Measurements from ENCODE around the gene FGR.

The FGR gene

GRCh38 chr1:27659497-27660299 is 24.7 kb upstream of the FGR start:
- peak; percentile 94 to 96 (median 94) for DNase-seq

- DNase-seq, result peak; percentile 73 to 79 (median 77)
These were observed 24.0 kb upstream of the FGR start for GRCh38 chr1:27658951-27659496.

- DNase-seq, result peak; percentile 94 to 96 (median 94)
These were observed 21.3 kb upstream of the FGR start for GRCh38 chr1:27656157-27656893.

- peak in 2 of 3 donors; percentile 40 to 54 for DNase-seq
These were observed 20.4 kb upstream of the FGR start for GRCh38 chr1:27655151-27655937.

GRCh38 chr1:27652111-27652864 is 17.3 kb upstream of the FGR start:
- DNase-seq, result peak; percentile 77 to 91 (median 79)

- peak; percentile 90 to 96 (median 91) for DNase-seq
These were observed 15.7 kb upstream of the FGR start for GRCh38 chr1:27650539-27651175.

GRCh38 chr1:27650171-27650538 is 15.2 kb upstream of the FGR start:
- no peak for DNase-seq

GRCh38 chr1:27649306-27649635 is 14.3 kb upstream of the FGR start:
- DNase-seq, result no peak

- no peak for DNase-seq
These were observed 13.8 kb upstream of the FGR start for GRCh38 chr1:27648602-27649305.

GRCh38 chr1:27647328-27647727 is 12.3 kb upstream of the FGR start:
- no peak for DNase-seq

GRCh38 chr1:27646676-27647075 is 11.7 kb upstream of the FGR start:
- no peak for DNase-seq

- DNase-seq, result no peak
These were observed 10.1 kb upstream of the FGR start for GRCh38 chr1:27645071-27645415.

- no peak for DNase-seq
These were observed 9.5 kb upstream of the FGR start for GRCh38 chr1:27644369-27645070.

- peak; percentile 76 to 85 (median 76) for DNase-seq
These were observed 8.8 kb upstream of the FGR start for GRCh38 chr1:27643600-27644368.

- DNase-seq, result peak in 2 of 3 donors; percentile 54 to 56
These were observed 5.5 kb upstream of the FGR start for GRCh38 chr1:27640514-27640913.

- no peak for DNase-seq
These were observed 3.8 kb upstream of the FGR start for GRCh38 chr1:27638805-27639204.

- DNase-seq, result no peak
These were observed 3.2 kb upstream of the FGR start for GRCh38 chr1:27638047-27638734.

GRCh38 chr1:27635396-27636142 is 584 bp upstream of the FGR start:
- peak; percentile 38 to 58 (median 46) for DNase-seq
